ENCODE results near the gene STRBP.
"Not testable (repeated sequence)": the region's sequence is repeated elsewhere in the genome, so short reads cannot be mapped to it uniquely, and the experiment has no call there.

Gene STRBP

DNA sequence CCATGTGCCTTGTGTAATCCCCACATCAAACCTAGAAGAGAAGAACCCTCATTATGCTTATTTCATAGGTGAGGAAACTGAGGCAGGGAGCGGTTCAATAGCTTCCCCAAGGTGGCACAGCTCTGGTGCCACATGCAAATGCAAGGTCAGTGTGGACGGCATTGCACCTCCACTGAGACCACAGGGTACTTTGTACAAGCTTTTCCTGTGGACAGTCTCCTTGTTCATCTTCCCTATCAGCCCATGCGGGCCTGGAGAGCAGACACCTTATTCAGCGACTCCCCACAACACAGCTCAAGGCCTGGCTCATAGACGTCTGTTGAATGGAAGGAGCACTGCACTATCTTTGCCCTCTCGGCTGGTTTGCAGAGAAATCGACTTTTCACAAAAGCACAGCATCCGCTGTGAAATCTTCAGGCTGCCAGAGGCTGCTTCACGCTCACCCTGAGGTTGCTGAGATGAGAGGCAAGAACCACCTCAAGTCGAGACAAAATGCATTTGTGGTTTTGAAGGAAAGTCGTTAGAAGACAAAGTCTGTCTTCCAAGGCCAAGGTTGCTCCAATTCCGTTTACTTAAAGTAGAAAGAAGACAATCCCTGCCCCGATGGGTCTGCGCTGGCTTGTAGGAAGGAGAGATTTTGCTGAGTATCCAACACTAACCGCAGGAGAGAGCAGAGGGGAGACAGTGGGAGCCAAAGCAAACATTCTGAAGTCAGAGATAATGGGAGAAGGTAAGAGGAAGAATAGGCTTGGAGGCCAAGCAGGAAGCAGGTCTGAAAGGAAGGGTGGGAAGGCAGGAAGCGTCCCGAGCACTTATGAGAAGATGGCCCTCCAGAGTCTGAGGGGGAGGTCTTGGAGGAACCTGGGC lies 34.2 kb upstream of the STRBP start:
- TF ChIP-seq, protein P1, sequence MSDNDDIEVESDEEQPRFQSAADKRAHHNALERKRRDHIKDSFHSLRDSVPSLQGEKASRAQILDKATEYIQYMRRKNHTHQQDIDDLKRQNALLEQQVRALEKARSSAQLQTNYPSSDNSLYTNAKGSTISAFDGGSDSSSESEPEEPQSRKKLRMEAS (IDR thresholded peaks at IDR 0.05; ENCODE audit: low read depth, low read length), result no peak
- no peak for TF ChIP-seq MYC (IDR thresholded peaks at IDR 0.05; ENCODE audit: low read depth, low read length)
- DNase-seq (ENCODE audit: low read depth), result no peak
- H3K4me3 ChIP-seq (ENCODE audit: low read depth, low read length), result no peak overlapping the region

DNA sequence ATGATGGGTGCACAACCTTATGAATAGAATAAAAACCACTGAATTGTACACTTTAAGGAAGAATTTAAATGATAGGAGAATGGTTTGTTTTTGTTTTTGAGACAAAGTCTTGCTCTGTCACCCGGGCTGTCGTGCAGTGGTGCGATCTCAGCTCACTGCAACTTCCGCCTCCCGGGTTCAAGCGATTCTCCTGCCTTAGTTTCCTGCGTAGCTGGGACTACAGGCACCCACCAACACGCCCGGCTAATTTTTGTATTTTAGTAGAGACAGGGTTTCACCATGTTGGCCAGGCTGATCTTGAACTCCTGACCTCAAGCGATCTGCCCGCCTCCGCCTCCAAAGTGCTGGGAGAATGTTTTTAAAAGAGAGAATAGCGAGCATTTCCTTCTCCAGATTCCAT lies 33.5 kb upstream of the STRBP start:
- not testable (repeated sequence) for H3K4me3 ChIP-seq (ENCODE audit: low read depth, low read length); DNase-seq (ENCODE audit: low read depth)

DNA sequence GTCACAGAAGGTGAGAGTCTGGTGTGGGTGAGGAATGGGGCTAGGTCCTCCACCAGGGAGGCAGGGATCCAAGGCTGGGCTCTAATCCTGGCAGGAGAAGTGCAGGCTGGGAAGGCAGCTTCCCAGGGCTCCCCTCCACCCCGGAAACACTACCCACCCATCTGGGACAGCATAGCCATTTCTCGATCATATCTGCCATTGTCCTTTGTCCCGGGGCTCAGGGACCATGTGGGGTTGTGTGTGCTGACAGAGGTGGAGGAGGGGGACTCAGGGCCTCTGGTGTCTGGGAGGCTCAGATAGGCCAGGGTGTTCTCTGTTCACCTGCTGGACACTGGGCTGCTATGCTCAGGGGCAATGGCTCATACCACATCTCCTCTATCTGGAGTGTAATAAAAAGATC lies 32.2 kb upstream of the STRBP start:
- DNase-seq (ENCODE audit: low read depth), result no peak
- H3K4me3 ChIP-seq (ENCODE audit: low read depth, low read length), result no peak overlapping the region
- TF ChIP-seq, protein P2, sequence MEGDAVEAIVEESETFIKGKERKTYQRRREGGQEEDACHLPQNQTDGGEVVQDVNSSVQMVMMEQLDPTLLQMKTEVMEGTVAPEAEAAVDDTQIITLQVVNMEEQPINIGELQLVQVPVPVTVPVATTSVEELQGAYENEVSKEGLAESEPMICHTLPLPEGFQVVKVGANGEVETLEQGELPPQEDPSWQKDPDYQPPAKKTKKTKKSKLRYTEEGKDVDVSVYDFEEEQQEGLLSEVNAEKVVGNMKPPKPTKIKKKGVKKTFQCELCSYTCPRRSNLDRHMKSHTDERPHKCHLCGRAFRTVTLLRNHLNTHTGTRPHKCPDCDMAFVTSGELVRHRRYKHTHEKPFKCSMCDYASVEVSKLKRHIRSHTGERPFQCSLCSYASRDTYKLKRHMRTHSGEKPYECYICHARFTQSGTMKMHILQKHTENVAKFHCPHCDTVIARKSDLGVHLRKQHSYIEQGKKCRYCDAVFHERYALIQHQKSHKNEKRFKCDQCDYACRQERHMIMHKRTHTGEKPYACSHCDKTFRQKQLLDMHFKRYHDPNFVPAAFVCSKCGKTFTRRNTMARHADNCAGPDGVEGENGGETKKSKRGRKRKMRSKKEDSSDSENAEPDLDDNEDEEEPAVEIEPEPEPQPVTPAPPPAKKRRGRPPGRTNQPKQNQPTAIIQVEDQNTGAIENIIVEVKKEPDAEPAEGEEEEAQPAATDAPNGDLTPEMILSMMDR (IDR thresholded peaks at IDR 0.05; ENCODE audit: low read depth, low read length), result no peak
- TF ChIP-seq, protein P1 (IDR thresholded peaks at IDR 0.05; ENCODE audit: low read depth, low read length), result no peak
- TF ChIP-seq POLR2A (IDR thresholded peaks at IDR 0.05; ENCODE audit: extremely low read depth, insufficient read length) (no peak), MYC (IDR thresholded peaks at IDR 0.05; ENCODE audit: low read depth, low read length) (no peak)

DNA sequence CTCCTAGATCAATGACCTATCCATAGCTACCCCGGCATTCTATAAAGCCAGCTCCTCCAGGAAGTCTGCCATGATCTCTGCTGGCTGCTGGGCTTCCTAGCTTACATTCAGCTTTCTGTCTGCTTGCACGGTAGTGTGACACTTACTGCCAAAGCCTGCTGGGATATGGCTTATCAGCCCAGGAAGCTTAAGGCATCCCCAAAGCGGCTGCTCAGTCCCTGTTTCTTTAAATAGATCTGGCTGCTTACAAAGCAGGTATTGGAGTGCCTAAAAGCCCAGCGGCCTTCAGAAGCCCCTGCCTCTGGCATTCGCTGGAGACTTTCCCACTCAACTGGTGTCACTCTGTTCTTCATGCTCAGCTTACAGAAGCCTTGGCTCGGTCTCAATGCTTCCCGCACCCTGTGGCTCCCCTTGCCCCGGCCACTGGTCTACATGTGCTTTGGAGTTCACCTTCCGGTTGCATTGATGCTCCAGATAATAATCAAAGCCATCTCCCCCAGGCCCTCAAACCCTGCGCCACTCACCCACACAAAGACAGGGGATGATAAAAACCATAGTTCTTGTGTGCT lies 31.3 kb upstream of the STRBP start:
- DNase-seq (ENCODE audit: low read depth), result no peak
- TF ChIP-seq, protein P2 (IDR thresholded peaks at IDR 0.05; ENCODE audit: low read depth, low read length), result no peak

DNA sequence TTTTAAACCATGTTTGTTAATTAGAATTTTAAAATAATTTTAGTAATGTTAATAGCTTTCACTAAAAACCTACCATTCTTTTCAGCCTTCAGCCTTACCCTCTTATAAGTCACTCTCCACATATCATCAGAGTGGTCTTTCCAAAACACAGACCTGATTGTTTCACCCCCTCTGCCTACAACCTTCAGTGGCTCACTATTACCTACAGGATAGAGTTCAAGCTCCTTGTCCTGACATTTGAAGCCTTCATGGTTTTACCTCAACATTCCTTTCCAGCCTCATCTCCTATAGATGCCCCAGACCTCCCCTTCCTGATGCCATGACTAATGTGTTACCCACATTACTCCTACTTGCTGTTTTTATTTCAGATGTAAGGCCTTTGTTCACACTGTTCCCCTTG lies 27.8 kb upstream of the STRBP start:
- DNase-seq (ENCODE audit: low read depth), result no peak
- TF ChIP-seq MYC (IDR thresholded peaks at IDR 0.05; ENCODE audit: low read depth, low read length) (no peak), POLR2A (IDR thresholded peaks at IDR 0.05; ENCODE audit: extremely low read depth, insufficient read length) (no peak)
- TF ChIP-seq, protein P2 (IDR thresholded peaks at IDR 0.05; ENCODE audit: low read depth, low read length), result no peak
- TF ChIP-seq, protein P1 (IDR thresholded peaks at IDR 0.05; ENCODE audit: low read depth, low read length), result no peak
- H3K4me3 ChIP-seq (ENCODE audit: low read depth, low read length), result no peak overlapping the region

More for the DNA sequence above, 31.3 kb upstream of the STRBP start:
- no peak overlapping the region for H3K4me3 ChIP-seq (ENCODE audit: low read depth, low read length)

DNA sequence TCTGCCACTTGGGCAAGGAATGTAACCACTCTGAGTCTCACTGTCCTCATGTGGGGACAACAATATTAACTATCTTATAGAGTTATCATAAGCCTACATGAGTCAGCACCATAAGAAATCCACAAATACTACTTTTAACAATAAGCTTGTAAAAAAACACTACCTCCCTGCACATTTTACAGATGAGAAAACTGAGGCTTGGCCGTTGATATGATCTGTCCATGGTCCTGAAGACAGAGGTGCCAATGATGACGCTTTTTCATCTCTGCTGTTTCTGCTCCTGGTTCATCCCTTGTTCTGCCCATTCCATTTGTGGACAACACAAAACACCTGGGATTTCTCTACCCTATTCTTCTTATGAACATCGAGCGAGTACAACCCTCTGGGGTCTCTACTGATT lies 23.4 kb upstream of the STRBP start:
- DNase-seq (ENCODE audit: low read depth), result no peak

More for the DNA sequence above, 23.4 kb upstream of the STRBP start:
- H3K4me3 ChIP-seq (ENCODE audit: low read depth, low read length), result no peak overlapping the region
- TF ChIP-seq MYC (IDR thresholded peaks at IDR 0.05; ENCODE audit: low read depth, low read length) (no peak), POLR2A (IDR thresholded peaks at IDR 0.05; ENCODE audit: extremely low read depth, insufficient read length) (no peak)
- TF ChIP-seq, protein P1 (IDR thresholded peaks at IDR 0.05; ENCODE audit: low read depth, low read length), result no peak
- TF ChIP-seq, protein P2 (IDR thresholded peaks at IDR 0.05; ENCODE audit: low read depth, low read length), result no peak
